ENCODE results near the gene HIBADH.

HIBADH gene

DNA sequence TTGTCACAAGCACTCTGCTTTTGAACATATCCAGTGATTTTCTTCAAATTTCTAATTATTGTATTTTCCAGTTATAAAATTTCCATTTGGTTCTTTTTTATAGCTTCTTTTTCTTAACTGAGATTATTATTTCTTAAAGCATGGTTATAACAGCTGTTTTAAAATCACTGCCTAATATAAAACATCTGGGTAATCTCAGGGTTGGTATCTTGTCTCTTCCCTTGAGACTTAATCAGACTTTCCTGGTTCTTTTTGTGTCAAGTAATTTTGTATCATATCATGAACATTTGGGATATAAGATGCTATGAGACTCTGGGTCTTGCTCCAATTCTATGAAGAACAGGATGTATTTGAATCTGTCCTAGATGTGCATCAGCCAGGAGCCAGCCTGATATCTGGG, 93.6 kb downstream of the HIBADH start:
- peaks cover 8% of the 10 kb centered on the region for H3K4me1 ChIP-seq (ENCODE audit: insufficient read depth, low read length, poor library complexity, severe bottlenecking)
- H2AFZ ChIP-seq (ENCODE audit: low read length) = no peak overlapping the region
- H3K9me2 ChIP-seq (replicated peaks; ENCODE audit: low read depth, low read length) = no peaks in the 10 kb centered on the region
- H3K27me3 ChIP-seq (ENCODE audit: insufficient read depth, low read length, poor library complexity, severe bottlenecking) = no peaks in the 10 kb centered on the region
- no peaks in the 10 kb centered on the region for H3K79me2 ChIP-seq (ENCODE audit: insufficient read depth, low read length)
- TF ChIP-seq, protein P1, sequence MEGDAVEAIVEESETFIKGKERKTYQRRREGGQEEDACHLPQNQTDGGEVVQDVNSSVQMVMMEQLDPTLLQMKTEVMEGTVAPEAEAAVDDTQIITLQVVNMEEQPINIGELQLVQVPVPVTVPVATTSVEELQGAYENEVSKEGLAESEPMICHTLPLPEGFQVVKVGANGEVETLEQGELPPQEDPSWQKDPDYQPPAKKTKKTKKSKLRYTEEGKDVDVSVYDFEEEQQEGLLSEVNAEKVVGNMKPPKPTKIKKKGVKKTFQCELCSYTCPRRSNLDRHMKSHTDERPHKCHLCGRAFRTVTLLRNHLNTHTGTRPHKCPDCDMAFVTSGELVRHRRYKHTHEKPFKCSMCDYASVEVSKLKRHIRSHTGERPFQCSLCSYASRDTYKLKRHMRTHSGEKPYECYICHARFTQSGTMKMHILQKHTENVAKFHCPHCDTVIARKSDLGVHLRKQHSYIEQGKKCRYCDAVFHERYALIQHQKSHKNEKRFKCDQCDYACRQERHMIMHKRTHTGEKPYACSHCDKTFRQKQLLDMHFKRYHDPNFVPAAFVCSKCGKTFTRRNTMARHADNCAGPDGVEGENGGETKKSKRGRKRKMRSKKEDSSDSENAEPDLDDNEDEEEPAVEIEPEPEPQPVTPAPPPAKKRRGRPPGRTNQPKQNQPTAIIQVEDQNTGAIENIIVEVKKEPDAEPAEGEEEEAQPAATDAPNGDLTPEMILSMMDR (conservative IDR thresholded peaks at IDR 0.05; ENCODE audit: low read length) = no peak
- TF ChIP-seq EZH2phosphoT487 (IDR thresholded peaks at IDR 0.05; ENCODE audit: borderline replicate concordance) = no peak
- H3K4me2 ChIP-seq (ENCODE audit: low read depth, low read length, poor library complexity, severe bottlenecking) = peak overlapping the region; percentile 49
- H3K9ac ChIP-seq (ENCODE audit: low read depth, low read length, poor library complexity, severe bottlenecking) = no peak overlapping the region
- H3K36me3 ChIP-seq (ENCODE audit: insufficient read depth, low read length) = no peaks in the 10 kb centered on the region
- no peaks in the 10 kb centered on the region for H4K20me1 ChIP-seq (ENCODE audit: insufficient read depth, low read length, poor library complexity, severe bottlenecking)
- H3F3A ChIP-seq (ENCODE audit: low read depth) = no peaks in the 10 kb centered on the region
- H3K9me3 ChIP-seq (ENCODE audit: insufficient read depth, low read depth, low read length) = peaks cover 14% of the 10 kb centered on the region; the same call in 1 of the 2 replicates
- no peak overlapping the region for H3K4me3 ChIP-seq (ENCODE audit: low read length, poor library complexity, severe bottlenecking)

DNA sequence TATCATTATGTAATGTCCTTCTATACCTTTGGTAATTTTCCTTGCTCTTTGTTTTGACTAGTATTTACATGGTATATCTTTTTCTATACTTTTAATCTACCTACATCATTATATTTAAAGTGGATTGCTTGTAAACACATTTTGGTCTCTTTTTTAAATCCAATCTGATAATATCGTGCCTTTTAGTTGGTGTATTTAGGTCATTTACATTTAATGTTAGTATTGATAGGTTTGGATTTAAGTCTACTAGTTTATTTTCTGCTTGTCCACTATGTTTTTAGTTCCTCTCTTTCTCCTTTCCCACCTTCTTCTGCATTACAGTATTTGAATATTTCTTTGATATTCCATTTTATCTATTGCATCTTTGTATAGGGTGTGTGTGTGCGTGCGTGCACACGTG, 95.4 kb downstream of the HIBADH start:
- H3K9me2 ChIP-seq (replicated peaks; ENCODE audit: low read depth, low read length) = no peaks in the 10 kb centered on the region
- no peak overlapping the region for H3K9ac ChIP-seq (ENCODE audit: low read depth, low read length, poor library complexity, severe bottlenecking)
- H3K4me1 ChIP-seq (ENCODE audit: insufficient read depth, low read length, poor library complexity, severe bottlenecking) = peaks cover 8% of the 10 kb centered on the region
- no peaks in the 10 kb centered on the region for H4K20me1 ChIP-seq (ENCODE audit: insufficient read depth, low read length, poor library complexity, severe bottlenecking)
- no peak overlapping the region for H3K4me3 ChIP-seq (ENCODE audit: low read length, poor library complexity, severe bottlenecking)
- no peaks in the 10 kb centered on the region for H3K27me3 ChIP-seq (ENCODE audit: insufficient read depth, low read length, poor library complexity, severe bottlenecking)
- no peak overlapping the region for H3K4me2 ChIP-seq (ENCODE audit: low read depth, low read length, poor library complexity, severe bottlenecking)
- no peak for TF ChIP-seq EZH2phosphoT487 (IDR thresholded peaks at IDR 0.05; ENCODE audit: borderline replicate concordance)
- TF ChIP-seq, protein P1 (conservative IDR thresholded peaks at IDR 0.05; ENCODE audit: low read length) = no peak
- H3K9me3 ChIP-seq (ENCODE audit: insufficient read depth, low read depth, low read length) = peaks cover 14% of the 10 kb centered on the region; the same call in 1 of the 2 replicates
- H3K79me2 ChIP-seq (ENCODE audit: insufficient read depth, low read length) = no peaks in the 10 kb centered on the region
- H3K36me3 ChIP-seq (ENCODE audit: insufficient read depth, low read length) = no peaks in the 10 kb centered on the region
- no peak overlapping the region for H2AFZ ChIP-seq (ENCODE audit: low read length)
- H3F3A ChIP-seq (ENCODE audit: low read depth) = no peaks in the 10 kb centered on the region

DNA sequence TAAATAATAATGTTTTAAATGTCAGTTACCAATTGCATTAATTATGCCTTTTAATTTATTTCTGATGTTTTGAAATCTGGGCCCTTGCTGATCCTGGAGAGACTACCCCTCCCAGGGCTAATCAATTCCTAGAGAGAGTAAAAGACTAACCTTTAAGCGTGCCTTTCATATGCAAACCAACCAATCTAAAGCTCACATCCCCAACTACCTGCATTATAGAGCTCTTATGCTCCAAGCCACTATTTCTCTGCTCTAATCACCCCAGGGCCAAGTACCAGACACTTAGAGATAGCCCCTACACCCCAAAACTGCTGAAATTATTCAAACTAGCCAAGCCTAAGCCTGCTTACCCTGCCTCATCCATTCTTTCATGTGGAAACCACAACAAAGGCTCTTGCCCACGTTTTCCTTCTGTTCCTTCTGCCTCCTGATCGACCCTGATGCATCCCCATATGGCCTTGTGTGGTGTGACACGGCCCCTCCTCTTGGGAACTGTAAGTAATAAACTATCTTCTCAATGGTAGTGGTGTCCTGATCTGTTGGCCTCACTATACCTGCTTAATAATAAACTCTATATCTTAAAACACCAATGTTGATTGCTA, 97.7 kb downstream of the HIBADH start:
- H3K4me3 ChIP-seq (ENCODE audit: low read length, poor library complexity, severe bottlenecking) = no peak overlapping the region
- no peak overlapping the region for H2AFZ ChIP-seq (ENCODE audit: low read length)
- H3K4me1 ChIP-seq (ENCODE audit: insufficient read depth, low read length, poor library complexity, severe bottlenecking) = peaks cover 6% of the 10 kb centered on the region
- no peaks in the 10 kb centered on the region for H3K27me3 ChIP-seq (ENCODE audit: insufficient read depth, low read length, poor library complexity, severe bottlenecking)
- H3K36me3 ChIP-seq (ENCODE audit: insufficient read depth, low read length) = no peaks in the 10 kb centered on the region
- H3K79me2 ChIP-seq (ENCODE audit: insufficient read depth, low read length) = no peaks in the 10 kb centered on the region
- peaks cover 14% of the 10 kb centered on the region; the same call in 1 of the 2 replicates for H3K9me3 ChIP-seq (ENCODE audit: insufficient read depth, low read depth, low read length)
- no peaks in the 10 kb centered on the region for H4K20me1 ChIP-seq (ENCODE audit: insufficient read depth, low read length, poor library complexity, severe bottlenecking)
- H3K9me2 ChIP-seq (replicated peaks; ENCODE audit: low read depth, low read length) = no peaks in the 10 kb centered on the region
- TF ChIP-seq, protein P1 (conservative IDR thresholded peaks at IDR 0.05; ENCODE audit: low read length) = no peak
- no peak for TF ChIP-seq EZH2phosphoT487 (IDR thresholded peaks at IDR 0.05; ENCODE audit: borderline replicate concordance)
- H3K4me2 ChIP-seq (ENCODE audit: low read depth, low read length, poor library complexity, severe bottlenecking) = no peak overlapping the region
- no peaks in the 10 kb centered on the region for H3F3A ChIP-seq (ENCODE audit: low read depth)
- H3K9ac ChIP-seq (ENCODE audit: low read depth, low read length, poor library complexity, severe bottlenecking) = no peak overlapping the region

Data from Loucy (cell line).